Neural crest cell (in vitro differentiated cells): ENCODE data around the gene DDX60. TPM values are rescaled to one million over a fixed set of nuclear protein-coding genes. Genes with fewer than 3 reads are reported as not detected.

Experiments
- DNase-seq: peaks from one replicate; pipeline ENCODE4 v3.0.0; 2021; ENCODE audit warnings: low read depth, mixed read lengths, low spot score
- H3K27ac Mint-ChIP-seq: one replicate; pipeline ENCODE4 v1.8.0; 2021; ENCODE audit warnings: mild to moderate bottlenecking, mixed read lengths; ENCODE audit not compliant: unreplicated experiment
- H3K27me3 Mint-ChIP-seq: 2 replicates; pipeline ENCODE4 v1.8.0; 2021; ENCODE audit warnings: low read depth, mild to moderate bottlenecking, mixed read lengths
- H3K36me3 Mint-ChIP-seq: 2 replicates; pipeline ENCODE4 v1.8.0; 2021; ENCODE audit warnings: low read depth, mild to moderate bottlenecking, mixed read lengths
- H3K4me1 Mint-ChIP-seq: 2 replicates; pipeline ENCODE4 v1.8.0; 2021; ENCODE audit warnings: mixed read lengths
- H3K4me3 Mint-ChIP-seq: one replicate; pipeline ENCODE4 v1.8.0; 2021; ENCODE audit warnings: mild to moderate bottlenecking, mixed read lengths
- H3K9me3 Mint-ChIP-seq: 2 replicates; pipeline ENCODE4 v1.8.0; 2021; ENCODE audit warnings: mixed read lengths
- CTCF ChIP-seq: fragments of 200-600 bp; sonication (generic); conservative IDR thresholded peaks from 2 replicates; pipeline ENCODE4 v1.5.0; 2021; ENCODE audit warnings: antibody characterized with exemption, mild to moderate bottlenecking
- total RNA-seq: library from RNA; stranded (reverse); gene quantifications from 2 replicates; pipeline ENCODE4 v1.2.1, GENCODE V29; 2021

DDX60 gene
- total RNA-seq, 1 donor from 2014 or later = 2.1 TPM

- Mint-ChIP-seq H3K36me3 (peaks cover 16% of the 10 kb centered on the region), H3K9me3 (peaks cover 19% of the 10 kb centered on the region), H3K27ac (no peak overlapping the region), H3K4me3 (no peak overlapping the region), H3K27me3 (no peaks in the 10 kb centered on the region), H3K4me1 (no peaks in the 10 kb centered on the region)
- DNase-seq = no peak
- no peak for TF ChIP-seq CTCF
Observed at GRCh38 chr4:168203233-168203911, 115.2 kb downstream of the DDX60 start.

- no peaks in the 10 kb centered on the region for H3K4me1 Mint-ChIP-seq
- DNase-seq = no peak
- no peak overlapping the region for H3K4me3 Mint-ChIP-seq
- H3K36me3 Mint-ChIP-seq = peaks cover 14% of the 10 kb centered on the region
- no peak for TF ChIP-seq CTCF
- peaks cover 17% of the 10 kb centered on the region for H3K9me3 Mint-ChIP-seq
- no peaks in the 10 kb centered on the region for H3K27me3 Mint-ChIP-seq
- no peak overlapping the region for H3K27ac Mint-ChIP-seq
Observed at GRCh38 chr4:168200685-168201084, 117.9 kb downstream of the DDX60 start.

- no peak overlapping the region for H3K4me3 Mint-ChIP-seq
- no peaks in the 10 kb centered on the region for H3K4me1 Mint-ChIP-seq
- TF ChIP-seq CTCF = no peak
- no peaks in the 10 kb centered on the region for H3K27me3 Mint-ChIP-seq
- H3K36me3 Mint-ChIP-seq = peaks cover 12% of the 10 kb centered on the region
- no peak for DNase-seq
- no peak overlapping the region for H3K27ac Mint-ChIP-seq
- peaks cover 13% of the 10 kb centered on the region for H3K9me3 Mint-ChIP-seq
Observed at GRCh38 chr4:168199260-168199957, 119.1 kb downstream of the DDX60 start.

GRCh38 chr4:168197926-168198325 lies 120.6 kb downstream of the DDX60 start:
- H3K4me1 Mint-ChIP-seq = no peaks in the 10 kb centered on the region
- peaks cover 12% of the 10 kb centered on the region for H3K9me3 Mint-ChIP-seq
- no peak overlapping the region for H3K4me3 Mint-ChIP-seq
- TF ChIP-seq CTCF = no peak
- H3K27ac Mint-ChIP-seq = no peak overlapping the region
- peaks cover 8% of the 10 kb centered on the region for H3K36me3 Mint-ChIP-seq
- DNase-seq = no peak
- H3K27me3 Mint-ChIP-seq = no peaks in the 10 kb centered on the region

DNA sequence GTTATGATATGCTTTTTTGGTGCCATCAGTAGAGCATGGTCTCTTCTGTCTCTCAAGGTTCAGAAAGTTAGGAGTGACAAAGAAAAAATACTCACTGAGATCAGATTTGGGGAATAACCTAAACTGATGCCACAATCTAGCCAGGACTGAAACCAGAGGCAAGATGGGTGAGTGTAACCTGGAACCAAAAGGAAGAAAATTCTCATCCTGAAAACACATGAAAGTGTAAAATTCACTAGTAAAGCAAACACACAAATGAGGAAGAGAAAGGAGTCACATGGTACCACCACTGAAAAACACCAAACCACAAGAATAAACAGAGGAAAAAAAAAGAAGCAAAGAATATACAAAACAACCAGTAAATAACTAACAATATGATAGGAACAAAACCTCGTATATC lies 129.8 kb downstream of the DDX60 start:
- Mint-ChIP-seq H3K27ac (no peak overlapping the region), H3K36me3 (no peaks in the 10 kb centered on the region), H3K27me3 (no peaks in the 10 kb centered on the region), H3K9me3 (peaks cover 7% of the 10 kb centered on the region), H3K4me1 (peaks cover 5% of the 10 kb centered on the region), H3K4me3 (no peak overlapping the region)
- DNase-seq = no peak
- no peak for TF ChIP-seq CTCF
